HG03575 (cell line): ENCODE data around the gene GLRX2.
"Not testable (repeated sequence)": the region's sequence is repeated elsewhere in the genome, so short reads cannot be mapped to it uniquely, and the experiment has no call there.

ENCODE experiments used
- ATAC-seq: cut with Tn5 transposase; IDR thresholded peaks from one replicate; pipeline ENCODE4 v1.9.1; 2021; ENCODE audit not compliant: unreplicated experiment, insufficient number of reproducible peaks, low FRiP score; ENCODE audit errors: extremely low read depth

The GLRX2 gene, protein sequence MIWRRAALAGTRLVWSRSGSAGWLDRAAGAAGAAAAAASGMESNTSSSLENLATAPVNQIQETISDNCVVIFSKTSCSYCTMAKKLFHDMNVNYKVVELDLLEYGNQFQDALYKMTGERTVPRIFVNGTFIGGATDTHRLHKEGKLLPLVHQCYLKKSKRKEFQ

DNA sequence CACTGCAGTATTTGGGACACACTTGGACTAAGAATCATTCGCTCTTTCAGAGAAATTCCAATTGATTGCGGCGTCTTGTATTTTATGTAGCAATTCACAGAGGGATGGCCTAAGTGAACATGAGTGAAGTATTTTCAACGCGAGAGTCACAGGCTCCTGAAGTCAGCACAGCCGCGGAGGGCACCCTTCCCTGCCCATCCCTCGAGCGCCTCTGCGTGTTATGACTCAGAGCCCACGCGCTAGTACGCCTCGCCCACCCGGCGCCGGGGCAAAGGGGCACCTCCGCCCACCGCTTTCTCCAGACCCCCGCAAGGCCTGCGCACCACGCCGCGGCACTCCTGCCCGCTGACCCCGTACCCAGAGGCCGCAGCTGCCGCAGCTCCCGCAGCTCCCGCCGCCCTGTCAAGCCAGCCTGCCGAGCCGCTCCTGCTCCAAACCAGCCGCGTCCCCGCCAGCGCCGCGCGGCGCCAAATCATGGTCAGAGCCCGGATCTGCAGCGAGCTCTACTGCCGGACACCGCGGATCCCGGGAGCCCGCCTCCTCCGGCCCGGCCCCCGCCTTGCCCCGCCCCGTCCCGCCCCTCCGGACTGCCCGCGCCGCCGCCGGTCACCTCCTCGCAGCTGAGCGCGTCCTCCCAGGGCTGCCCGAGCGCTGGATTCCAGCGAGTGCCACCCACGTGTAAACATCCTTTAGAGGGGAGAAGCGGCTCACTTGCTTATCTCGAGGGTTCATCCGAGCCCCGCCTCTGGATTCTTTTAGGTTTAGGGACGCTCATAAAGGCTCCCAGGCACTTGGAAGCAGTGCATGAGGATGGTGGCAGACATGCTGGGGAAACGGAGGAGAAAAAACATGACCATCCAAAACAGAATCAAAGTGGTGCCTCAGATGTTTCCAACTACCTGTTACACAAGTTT is at the start of gene GLRX2:
Gene GLRX2 (minus strand): TSS at position 508 of the 914 bp plus-strand sequence. CDS start 32 bp downstream, at position 476.
- peak; percentile 52 for ATAC-seq

DNA sequence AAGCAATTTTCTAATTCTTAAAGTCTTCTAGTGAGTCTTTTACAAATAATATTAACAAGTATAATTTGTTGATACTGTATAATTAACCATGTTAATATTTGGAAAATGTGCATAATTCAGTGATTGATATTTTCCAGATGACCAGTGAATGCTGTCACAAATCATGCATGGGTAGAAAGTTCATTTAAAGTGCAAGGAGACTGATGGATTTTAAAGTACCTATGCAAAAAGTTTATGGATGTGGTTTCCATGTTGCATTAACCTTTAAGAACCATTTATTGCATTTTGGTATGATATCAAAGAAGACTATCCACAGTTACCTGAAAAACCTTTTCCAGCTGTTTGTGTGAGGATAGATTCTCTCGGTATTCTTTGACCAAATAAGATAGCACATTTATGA is 39.8 kb upstream of the GLRX2 start:
- no peak for ATAC-seq

DNA sequence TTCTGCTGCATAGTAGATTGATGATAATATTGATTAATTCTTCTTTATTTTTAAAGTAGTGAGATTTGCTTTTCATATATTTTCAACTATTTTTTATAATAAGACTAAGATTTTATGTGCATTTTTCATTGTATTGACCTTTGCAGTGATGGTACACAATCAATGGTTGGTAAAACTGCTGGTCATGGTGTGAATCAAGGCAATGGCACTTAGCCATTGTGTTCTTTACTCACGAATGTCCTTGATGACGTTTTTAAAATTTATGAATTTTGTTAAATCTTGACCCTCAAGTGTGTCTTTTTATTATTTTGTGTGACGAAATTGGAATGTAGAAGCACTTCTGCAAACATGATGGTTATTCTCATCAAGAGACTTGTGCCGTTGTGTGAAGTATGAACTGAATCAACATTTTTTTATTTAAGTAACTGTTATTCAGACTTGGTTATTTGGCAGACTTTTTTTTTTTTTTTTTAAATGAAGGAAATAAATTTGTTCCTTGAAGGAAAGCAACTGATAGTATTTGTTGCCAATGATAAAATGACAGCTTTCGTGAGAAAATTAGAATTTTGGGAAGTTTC is 39.2 kb upstream of the GLRX2 start:
- no peak for ATAC-seq

DNA sequence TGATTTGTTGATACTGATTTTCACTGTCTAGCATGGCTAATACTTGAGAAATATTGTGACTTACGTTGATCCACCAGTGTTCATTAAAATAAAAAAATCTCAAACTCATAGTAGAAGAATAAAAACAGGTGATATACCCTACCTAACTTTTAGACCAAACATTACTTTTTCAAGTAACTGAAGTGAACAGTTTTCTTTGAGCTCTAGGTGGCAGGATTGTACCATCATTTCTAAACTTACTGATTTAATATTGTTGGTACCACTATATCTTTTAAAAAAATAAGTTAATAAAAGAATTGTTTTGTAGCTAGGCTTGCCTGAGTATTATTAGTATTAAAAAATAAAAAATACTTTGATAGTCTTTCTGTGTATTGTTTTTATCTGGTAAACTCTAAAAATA is 38.1 kb upstream of the GLRX2 start:
- no peak for ATAC-seq

DNA sequence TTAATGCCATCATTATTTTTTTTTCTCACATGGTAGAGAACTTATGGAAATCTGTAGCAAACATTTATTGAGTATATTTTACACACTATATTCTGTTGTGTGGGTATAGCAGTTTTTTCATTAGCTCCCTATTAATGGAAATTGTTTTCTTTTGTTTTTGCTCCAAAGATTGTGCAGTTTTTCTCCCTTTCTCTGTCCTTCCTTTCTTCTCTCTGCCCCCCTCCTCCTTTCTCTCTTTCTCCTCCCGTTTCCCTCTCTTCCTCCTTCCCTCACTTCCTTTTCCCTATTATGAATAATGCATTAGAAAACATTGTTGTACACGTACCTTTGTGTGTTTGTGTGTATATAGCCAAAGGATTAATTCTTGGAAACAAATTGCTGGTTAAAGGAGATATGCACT is 37.2 kb upstream of the GLRX2 start:
- no peak for ATAC-seq

DNA sequence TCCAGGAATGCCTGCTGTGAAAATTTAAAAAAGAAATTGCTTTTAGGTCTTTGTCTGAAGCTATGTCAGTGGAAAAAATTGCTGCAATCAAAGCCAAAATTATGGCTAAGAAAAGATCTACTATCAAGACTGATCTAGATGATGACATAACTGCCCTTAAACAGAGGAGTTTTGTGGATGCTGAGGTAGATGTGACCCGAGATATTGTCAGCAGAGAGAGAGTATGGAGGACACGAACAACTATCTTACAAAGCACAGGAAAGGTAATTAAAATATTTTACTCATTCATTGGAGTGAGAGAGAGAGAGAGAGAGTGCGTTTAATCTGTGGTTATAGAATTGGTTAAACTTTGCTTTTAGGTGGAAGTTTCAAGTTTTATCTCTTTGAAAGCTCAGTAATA is 36.6 kb upstream of the GLRX2 start:
- no peak for ATAC-seq

DNA sequence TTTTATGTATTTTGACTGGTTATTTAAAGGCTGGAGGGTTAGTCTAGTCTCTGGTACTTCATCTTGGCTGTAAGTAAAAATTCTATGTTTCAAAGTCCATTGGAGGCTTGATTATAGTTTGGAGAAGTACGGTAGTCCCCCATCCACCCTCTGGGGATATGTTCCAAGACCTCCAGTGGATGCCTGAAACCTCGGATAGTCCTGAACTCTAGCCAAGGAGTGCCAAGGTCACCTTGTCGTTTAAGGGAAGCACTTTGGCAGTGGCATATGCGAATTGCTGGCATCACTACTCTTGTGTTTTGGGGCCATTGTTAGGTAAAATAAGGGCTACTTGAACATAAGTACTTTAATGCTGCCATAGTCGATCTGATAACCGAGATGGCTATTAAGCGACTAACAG is 35.0 kb upstream of the GLRX2 start:
- no peak for ATAC-seq

DNA sequence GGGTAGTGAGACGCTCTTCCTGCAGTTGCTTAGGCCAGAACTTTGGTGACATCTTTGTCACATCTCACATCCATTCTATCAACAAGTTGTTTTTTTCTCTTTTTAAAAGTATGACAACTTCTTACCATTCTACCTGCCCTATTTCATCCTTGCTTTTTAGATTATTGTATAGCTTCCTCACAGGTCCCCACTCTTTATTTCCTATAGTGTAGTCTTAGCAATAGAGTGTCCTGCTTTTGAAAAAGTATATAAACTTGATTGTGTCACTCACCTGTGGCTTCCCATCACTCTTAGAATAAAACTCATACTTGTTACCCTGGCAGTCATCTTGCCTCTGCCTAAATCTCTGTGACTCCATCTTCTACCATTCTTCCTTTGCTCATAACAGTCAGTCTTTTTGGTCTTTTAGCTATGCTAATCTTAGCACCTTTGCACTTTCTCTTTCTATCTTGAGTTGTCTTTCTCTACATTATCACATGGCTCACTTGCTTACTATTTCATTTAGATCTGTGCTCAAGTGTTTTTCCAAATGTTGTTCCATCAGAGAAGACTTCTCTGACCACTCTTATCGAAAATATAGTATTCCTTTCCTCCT is 26.1 kb upstream of the GLRX2 start:
- ATAC-seq, result no peak

DNA sequence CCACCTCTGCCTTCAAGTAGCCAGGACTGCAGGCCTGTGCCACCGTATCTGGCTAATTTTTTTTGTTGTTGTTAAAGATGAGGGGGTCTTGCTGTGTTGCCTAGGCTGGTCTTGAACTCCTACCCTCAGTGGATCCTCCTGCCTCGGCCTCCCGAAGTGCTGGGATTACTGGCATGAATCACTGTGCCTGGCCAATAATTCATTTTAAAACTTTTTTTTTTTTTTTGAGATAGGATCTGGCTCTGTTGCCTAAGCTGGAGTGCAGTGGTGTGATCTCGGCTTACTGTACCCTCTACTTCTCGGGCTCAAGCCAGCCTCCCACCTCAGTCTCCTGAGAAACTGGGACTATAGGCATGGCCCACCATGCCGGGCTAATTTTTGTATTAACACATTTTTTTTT is 20.2 kb upstream of the GLRX2 start:
- ATAC-seq, result no peak

DNA sequence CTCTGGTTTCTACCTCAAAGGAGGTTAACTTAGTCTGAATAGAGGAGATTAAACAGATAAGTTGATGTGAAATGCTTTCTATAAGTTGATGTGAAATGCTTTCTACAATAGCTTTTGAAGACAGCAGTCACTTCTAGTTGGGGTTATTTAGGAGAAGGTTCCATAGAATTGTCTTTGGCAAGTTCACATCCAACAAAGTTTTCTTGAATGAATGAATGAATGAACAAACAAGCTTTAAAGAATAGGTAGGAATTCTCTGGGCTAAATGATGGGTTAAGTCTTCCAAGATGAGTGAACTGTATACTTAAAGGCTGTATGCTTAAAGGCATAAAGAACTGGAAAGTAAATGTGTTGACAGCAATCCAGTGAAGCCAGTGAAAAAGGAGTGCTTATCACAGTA is 18.5 kb upstream of the GLRX2 start:
- no peak for ATAC-seq

DNA sequence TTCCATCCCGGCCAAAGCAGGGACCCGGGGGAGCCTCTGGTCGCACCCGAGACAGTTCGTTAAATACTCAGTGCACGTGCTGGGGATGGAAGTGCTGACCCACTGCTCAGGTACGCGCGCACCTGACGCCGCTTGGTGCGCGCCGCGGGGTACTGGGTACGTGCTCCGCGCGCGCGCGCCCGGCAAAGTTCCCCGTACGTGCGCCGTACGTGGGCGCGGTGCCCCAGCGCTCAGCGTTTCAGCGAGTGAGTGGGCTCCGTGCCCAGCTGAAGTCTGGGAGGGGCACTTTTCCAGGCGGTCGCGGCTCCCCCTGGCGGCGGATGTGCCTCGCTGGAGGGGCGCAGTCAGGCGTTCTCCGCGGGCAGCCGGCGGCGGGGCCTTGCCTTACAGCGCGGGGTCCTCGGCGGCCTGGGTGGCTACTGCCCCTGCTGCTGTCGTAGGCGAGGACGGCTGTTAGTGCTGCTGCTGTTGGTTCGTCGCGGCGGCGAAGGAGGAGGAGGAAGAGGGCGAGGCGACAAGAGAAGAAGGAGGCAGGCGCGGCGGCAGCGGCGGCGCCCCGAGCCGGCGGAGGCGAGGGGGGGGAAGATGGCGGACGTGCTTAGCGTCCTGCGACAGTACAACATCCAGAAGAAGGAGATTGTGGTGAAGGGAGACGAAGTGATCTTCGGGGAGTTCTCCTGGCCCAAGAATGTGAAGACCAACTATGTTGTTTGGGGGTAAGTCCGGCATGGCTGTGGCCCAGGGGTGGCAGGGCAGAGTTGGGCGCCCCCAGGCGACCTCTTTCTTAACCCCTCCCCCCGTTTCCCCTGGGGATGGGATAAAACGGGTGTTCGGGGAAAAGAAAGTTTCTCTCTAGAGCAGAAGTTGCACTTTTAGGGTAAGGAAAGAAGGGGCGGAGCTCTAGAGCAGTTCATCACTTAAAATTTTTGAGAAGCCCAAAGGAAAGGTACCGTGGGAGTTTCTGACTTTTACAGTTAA is 16.7 kb upstream of the GLRX2 start, which contains the start of gene CDC73:
Gene CDC73 (plus strand): TSS at position 416 of the 978 bp plus-strand sequence. CDS start 170 bp downstream, at position 586.
- peak; percentile 84 for ATAC-seq

DNA sequence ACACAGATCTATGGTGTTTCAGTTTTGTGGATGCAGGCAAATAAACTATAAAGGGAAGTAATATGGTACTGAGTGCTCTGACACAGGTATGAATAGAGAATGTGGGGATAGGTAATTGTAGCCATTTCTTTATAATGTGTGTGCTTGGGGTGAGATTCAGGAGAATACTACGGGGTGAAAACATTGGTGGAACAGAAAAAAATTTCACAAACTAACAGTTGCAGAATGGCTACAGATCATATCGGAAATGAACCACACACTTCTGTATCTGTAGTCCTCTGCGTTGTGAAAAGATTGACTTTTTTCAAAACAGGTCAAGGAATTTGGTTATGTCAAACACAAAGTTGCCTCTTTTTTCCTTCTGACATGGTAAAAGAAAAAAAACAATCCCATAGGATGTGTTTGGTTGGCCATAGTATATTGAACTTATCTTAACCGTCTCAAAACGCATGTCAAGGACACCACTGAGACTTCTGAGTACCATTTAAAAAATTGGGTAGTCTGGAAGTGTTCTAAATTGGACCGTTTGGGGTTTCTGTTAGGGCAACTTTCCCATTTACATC is 15.5 kb upstream of the GLRX2 start:
- no peak for ATAC-seq

DNA sequence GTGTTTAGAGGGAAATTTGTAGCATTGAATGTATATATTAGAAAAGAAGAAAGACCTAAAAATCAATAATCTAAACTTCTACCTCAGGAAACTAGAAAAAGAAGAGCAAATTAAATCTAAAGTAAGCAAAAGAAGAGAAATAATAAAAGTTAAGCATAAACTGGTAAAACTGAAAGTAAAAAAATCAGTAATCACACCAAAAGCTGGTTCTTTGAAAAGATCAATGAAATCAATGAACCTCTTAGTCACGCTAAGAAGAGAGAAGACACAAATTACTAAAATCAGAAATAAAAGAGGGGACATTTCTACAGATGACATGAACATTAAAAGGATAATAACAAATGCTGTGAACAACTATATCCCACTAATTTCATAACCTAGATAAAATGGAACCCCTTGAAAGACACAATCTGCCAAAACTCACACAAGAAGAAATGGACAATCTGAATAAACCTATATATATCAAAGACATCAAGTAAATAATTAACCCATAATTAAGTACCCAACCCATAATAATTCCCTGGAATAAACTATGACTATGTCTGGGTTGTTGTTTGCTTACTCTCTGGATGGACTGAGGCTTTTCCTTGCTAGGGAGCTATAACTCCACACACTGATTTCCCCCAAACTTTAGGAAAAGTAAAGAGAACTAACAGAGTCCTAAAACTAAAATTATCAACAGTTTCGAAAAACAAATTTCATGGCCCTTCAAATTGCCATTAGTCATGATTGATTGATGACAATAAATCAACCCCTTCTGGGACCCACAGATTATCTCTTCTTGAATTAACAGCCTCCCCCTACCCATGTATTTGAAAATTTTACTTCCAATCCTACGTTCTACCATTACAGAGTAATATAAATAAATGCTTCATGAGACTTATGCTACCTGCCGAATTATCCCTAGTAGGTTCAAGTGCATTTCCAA is 13.9 kb upstream of the GLRX2 start:
- ATAC-seq, result no peak

DNA sequence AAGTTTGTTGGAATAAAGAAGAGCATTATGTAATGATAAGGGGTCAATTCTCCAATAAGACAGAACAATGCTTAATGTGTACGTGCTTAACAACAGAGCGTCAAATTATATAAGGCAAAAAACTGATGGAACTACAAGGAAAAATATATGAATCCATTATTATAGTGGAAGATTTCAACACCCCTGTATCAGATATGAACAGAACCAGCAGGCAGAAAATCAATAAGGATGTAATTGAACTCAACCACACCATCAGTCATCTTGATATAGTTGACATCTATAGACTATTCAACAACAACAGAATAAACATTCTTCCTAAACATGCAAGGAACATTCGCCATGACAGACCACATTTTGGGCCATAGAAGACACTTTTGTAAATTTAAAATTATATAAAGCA is 13.0 kb upstream of the GLRX2 start:
- ATAC-seq, result no peak

DNA sequence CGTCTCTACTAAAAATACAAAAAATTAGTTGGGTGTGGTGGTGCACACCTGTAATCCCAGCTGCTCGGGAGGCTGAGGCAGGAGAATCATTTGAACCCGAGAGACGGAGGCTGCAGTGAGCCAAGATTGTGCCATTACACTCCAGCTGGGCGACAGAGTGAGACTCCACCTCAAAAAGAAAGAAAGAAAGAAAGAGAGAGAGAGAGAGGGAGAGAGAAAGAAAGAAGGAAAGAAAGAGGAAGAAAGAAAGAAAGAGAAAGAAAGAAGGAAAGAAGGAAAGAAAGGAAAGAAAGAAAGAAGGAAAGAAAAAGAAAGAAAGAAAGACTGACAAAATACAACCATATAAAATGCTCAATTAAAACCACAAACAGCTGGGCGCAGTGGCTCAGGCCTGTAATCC is 12.0 kb upstream of the GLRX2 start:
- not testable (repeated sequence) for ATAC-seq

DNA sequence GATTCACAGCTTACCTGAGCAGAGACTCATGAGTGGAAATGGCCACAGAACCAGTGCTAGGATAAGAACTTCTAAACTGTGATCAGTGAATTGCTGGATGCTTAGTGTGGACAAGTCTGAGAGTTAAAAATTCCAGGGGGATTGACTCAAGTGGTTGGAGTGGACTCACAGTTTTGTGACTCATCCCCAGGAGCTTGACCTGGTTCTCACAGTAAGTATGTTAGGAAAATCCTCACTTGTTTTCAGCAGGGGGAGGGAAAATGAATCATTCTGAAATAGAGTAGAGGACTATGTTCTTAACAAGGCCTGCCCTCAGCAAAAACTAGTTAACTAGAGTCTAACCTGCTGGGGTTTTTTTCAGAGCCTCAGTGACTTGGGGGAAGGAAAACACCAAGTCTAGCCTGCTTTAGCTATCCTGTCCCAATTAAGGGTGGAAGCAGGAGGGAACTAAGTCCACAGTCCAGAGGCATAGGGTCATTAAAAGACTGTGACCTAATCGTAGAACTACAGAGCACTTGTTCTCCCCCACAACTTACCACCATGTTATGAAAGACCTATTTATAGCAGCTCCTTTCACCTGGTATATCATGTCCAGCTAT is 10.5 kb upstream of the GLRX2 start:
- no peak for ATAC-seq

DNA sequence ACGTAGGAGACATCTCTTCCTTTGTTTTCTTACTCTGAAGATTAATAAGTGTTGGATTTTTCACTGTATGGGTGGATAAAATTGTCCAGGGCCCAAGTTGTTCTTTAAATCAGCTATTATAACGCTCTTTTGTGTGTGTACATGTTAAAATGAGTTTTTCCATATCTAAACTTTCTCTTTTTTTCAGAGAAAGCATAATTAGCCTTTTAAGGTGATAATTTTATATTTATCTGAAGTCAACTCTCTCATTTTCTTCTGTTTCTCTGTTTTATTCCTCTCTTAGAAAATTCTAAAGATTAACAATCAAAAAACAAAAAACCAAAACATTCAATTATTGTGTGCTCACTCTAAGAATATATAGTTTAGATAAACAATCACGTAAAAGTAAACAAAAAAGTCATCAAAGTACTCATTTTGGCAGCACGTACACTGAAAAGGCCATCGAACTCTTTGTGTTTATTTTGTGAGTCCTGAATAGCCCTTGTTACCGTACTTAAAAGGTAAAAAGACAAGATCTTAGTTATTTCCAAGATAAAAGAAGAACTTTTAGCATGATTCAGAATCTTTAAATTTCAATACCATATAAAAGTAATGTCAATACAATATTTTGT is 9.4 kb upstream of the GLRX2 start:
- ATAC-seq, result no peak
